HG02884 (cell line): Measurements from ENCODE around the gene ICA1.
"Not testable (repeated sequence)": the region's sequence is repeated elsewhere in the genome, so short reads cannot be mapped to it uniquely, and the experiment has no call there.

ENCODE experiments used
- ATAC-seq: cut with Tn5 transposase; IDR thresholded peaks from one replicate; pipeline ENCODE4 v1.9.1; 2021; ENCODE audit warnings: mild to moderate bottlenecking, moderate library complexity; ENCODE audit not compliant: unreplicated experiment

ICA1 gene

GRCh38 chr7:8261711-8262695, at the start of gene ICA1:
TSS of gene ICA1 (minus strand) at chr7:8262167. CDS start at chr7:8235926, 26,241 bp downstream.
- ATAC-seq: peak; percentile 61

- ATAC-seq: no peak
Measured at GRCh38 chr7:8310876-8311275, 48.9 kb upstream of the ICA1 start.

GRCh38 chr7:8305625-8306388, 43.8 kb upstream of the ICA1 start:
- ATAC-seq: no peak

GRCh38 chr7:8305104-8305503, 43.1 kb upstream of the ICA1 start:
- no peak for ATAC-seq

GRCh38 chr7:8303904-8304528, 42.0 kb upstream of the ICA1 start:
- no peak for ATAC-seq

GRCh38 chr7:8297023-8297422, 35.1 kb upstream of the ICA1 start:
- ATAC-seq: not testable (repeated sequence)

GRCh38 chr7:8296362-8296659, 34.3 kb upstream of the ICA1 start:
- no peak for ATAC-seq

- peak; percentile 98 for ATAC-seq
Measured at GRCh38 chr7:8295638-8296361, 33.8 kb upstream of the ICA1 start.

- ATAC-seq: no peak
Measured at GRCh38 chr7:8291397-8292141, 29.6 kb upstream of the ICA1 start.

GRCh38 chr7:8290645-8291308, 28.8 kb upstream of the ICA1 start:
- no peak for ATAC-seq

- no peak for ATAC-seq
Measured at GRCh38 chr7:8286118-8286517, 24.2 kb upstream of the ICA1 start.

GRCh38 chr7:8285155-8285554, 23.2 kb upstream of the ICA1 start:
- ATAC-seq: no peak

GRCh38 chr7:8284606-8285005, 22.6 kb upstream of the ICA1 start:
- no peak for ATAC-seq

- ATAC-seq: no peak
Measured at GRCh38 chr7:8283968-8284367, 22.0 kb upstream of the ICA1 start.

- no peak for ATAC-seq
Measured at GRCh38 chr7:8282871-8283270, 20.9 kb upstream of the ICA1 start.

- ATAC-seq: no peak
Measured at GRCh38 chr7:8282162-8282561, 20.2 kb upstream of the ICA1 start.

- no peak for ATAC-seq
Measured at GRCh38 chr7:8278183-8278582, 16.2 kb upstream of the ICA1 start.

GRCh38 chr7:8277394-8277982, 15.5 kb upstream of the ICA1 start:
- ATAC-seq: no peak

GRCh38 chr7:8274589-8274988, 12.6 kb upstream of the ICA1 start:
- no peak for ATAC-seq
